DND-41 (cell line): ENCODE results near the gene BAG1.

Experiments
- ATAC-seq: fragments of 200-7000 bp; cut with Tn5 transposase; 3 replicates; pipeline ENCODE4 v1.9.1; 2021; ENCODE audit warnings: low read depth; ENCODE audit not compliant: insufficient read depth
- DNase-seq: peaks from one replicate; pipeline ENCODE4 v3.0.0-alpha.2; 2020
- H2AFZ ChIP-seq: 2 replicates; pipeline ENCODE4 v1.6.0; 2012; ENCODE audit warnings: low read depth, low read length
- H3K27ac ChIP-seq: 2 replicates; pipeline ENCODE4 v1.5.1; 2012; ENCODE audit warnings: low read length, inconsistent platforms
- H3K27me3 ChIP-seq: fragments of 200-600 bp; sonication (generic); 2 replicates; pipeline ENCODE4 v1.6.0; 2012; ENCODE audit warnings: low read length, mild to moderate bottlenecking, inconsistent platforms; ENCODE audit not compliant: insufficient read depth, poor library complexity
- H3K36me3 ChIP-seq: 2 replicates; pipeline ENCODE4 v1.5.1; 2012; ENCODE audit warnings: low read length, inconsistent platforms; ENCODE audit not compliant: insufficient read depth
- H3K4me1 ChIP-seq: 2 replicates; pipeline ENCODE4 v1.5.1; 2012; ENCODE audit warnings: mild to moderate bottlenecking, low read length; ENCODE audit not compliant: insufficient read depth
- H3K4me2 ChIP-seq: 2 replicates; pipeline ENCODE4 v1.6.0; 2012; ENCODE audit warnings: mild to moderate bottlenecking, moderate library complexity, low read length, inconsistent platforms; ENCODE audit not compliant: insufficient read depth
- H3K4me3 ChIP-seq, 2 experiments: fragments of 200-600 bp in 1 of 2; shearing (Covaris generic) in 1 of 2; 2 replicates each; pipeline ENCODE4 v1.5.1; 2012 to 2016; ENCODE audit warnings: inconsistent platforms in 2 of 2, low read length in 2 of 2, mild to moderate bottlenecking in 2 of 2, low read depth in 1 of 2, moderate library complexity in 1 of 2
- H3K79me2 ChIP-seq: 2 replicates; pipeline ENCODE4 v1.6.0; 2012; ENCODE audit warnings: low read length, inconsistent platforms; ENCODE audit not compliant: insufficient read depth
- H3K9ac ChIP-seq: 2 replicates; pipeline ENCODE4 v1.6.0; 2012; ENCODE audit warnings: low read depth, mild to moderate bottlenecking, inconsistent platforms, low read length, moderate library complexity
- H3K9me3 ChIP-seq: 2 replicates; pipeline ENCODE4 v1.5.1; 2012; ENCODE audit warnings: low read length, moderate library complexity, mild to moderate bottlenecking, inconsistent platforms; ENCODE audit not compliant: insufficient read depth, severe bottlenecking
- H4K20me1 ChIP-seq: 2 replicates; pipeline ENCODE4 v1.6.0; 2012; ENCODE audit warnings: low read length; ENCODE audit not compliant: insufficient read depth
- EZH2 ChIP-seq: IDR thresholded peaks from 3 replicates; pipeline ENCODE4 v1.6.1; 2012; ENCODE audit warnings: borderline replicate concordance, low read depth, mild to moderate bottlenecking, moderate library complexity, low read length, inconsistent platforms; ENCODE audit not compliant: severe bottlenecking
- TF ChIP-seq, protein P1 (sequence below): IDR thresholded peaks from 2 replicates; pipeline ENCODE4 v1.5.1; 2012; ENCODE audit warnings: borderline replicate concordance, low read length, moderate library complexity, mild to moderate bottlenecking; ENCODE audit not compliant: poor library complexity, severe bottlenecking; ENCODE audit errors: extremely low read depth

The BAG1 gene

GRCh38 chr9:33211695-33212393, 52.7 kb downstream of the BAG1 start:
- ATAC-seq (no peak), DNase-seq (no peak)
- no peaks in the 10 kb centered on the region for H4K20me1 ChIP-seq
- H2AFZ ChIP-seq: no peak overlapping the region
- no peaks in the 10 kb centered on the region for H3K4me1 ChIP-seq
- no peak overlapping the region for H3K4me2 ChIP-seq
- H3K9ac ChIP-seq: no peak overlapping the region
- H3K4me3 ChIP-seq: no peak overlapping the region
- no peaks in the 10 kb centered on the region for H3K27me3 ChIP-seq
- H3K27ac ChIP-seq: no peak overlapping the region
- no peaks in the 10 kb centered on the region for H3K36me3 ChIP-seq
- no peaks in the 10 kb centered on the region for H3K79me2 ChIP-seq
- TF ChIP-seq, protein P1, sequence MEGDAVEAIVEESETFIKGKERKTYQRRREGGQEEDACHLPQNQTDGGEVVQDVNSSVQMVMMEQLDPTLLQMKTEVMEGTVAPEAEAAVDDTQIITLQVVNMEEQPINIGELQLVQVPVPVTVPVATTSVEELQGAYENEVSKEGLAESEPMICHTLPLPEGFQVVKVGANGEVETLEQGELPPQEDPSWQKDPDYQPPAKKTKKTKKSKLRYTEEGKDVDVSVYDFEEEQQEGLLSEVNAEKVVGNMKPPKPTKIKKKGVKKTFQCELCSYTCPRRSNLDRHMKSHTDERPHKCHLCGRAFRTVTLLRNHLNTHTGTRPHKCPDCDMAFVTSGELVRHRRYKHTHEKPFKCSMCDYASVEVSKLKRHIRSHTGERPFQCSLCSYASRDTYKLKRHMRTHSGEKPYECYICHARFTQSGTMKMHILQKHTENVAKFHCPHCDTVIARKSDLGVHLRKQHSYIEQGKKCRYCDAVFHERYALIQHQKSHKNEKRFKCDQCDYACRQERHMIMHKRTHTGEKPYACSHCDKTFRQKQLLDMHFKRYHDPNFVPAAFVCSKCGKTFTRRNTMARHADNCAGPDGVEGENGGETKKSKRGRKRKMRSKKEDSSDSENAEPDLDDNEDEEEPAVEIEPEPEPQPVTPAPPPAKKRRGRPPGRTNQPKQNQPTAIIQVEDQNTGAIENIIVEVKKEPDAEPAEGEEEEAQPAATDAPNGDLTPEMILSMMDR: no peak
- no peak for TF ChIP-seq EZH2
- H3K9me3 ChIP-seq: no peaks in the 10 kb centered on the region

- H3K36me3 ChIP-seq: no peaks in the 10 kb centered on the region
- TF ChIP-seq, protein P1: no peak
- TF ChIP-seq EZH2: no peak
- H2AFZ ChIP-seq: no peak overlapping the region
- no peak for ATAC-seq
- no peak overlapping the region for H3K9ac ChIP-seq
- H3K79me2 ChIP-seq: no peaks in the 10 kb centered on the region
- no peaks in the 10 kb centered on the region for H3K27me3 ChIP-seq
- H3K9me3 ChIP-seq: no peaks in the 10 kb centered on the region
- H3K4me2 ChIP-seq: no peak overlapping the region
- no peaks in the 10 kb centered on the region for H3K4me1 ChIP-seq
- H3K27ac ChIP-seq: no peak overlapping the region
- DNase-seq: no peak
- no peaks in the 10 kb centered on the region for H4K20me1 ChIP-seq
- H3K4me3 ChIP-seq: no peak overlapping the region
These were observed 54.3 kb downstream of the BAG1 start for GRCh38 chr9:33210006-33210715.

- H3K79me2 ChIP-seq: no peaks in the 10 kb centered on the region
- H3K27me3 ChIP-seq: no peaks in the 10 kb centered on the region
- H3K36me3 ChIP-seq: no peaks in the 10 kb centered on the region
- TF ChIP-seq EZH2: no peak
- TF ChIP-seq, protein P1: no peak
- no peak for DNase-seq
- no peaks in the 10 kb centered on the region for H3K4me1 ChIP-seq
- no peak overlapping the region for H3K4me3 ChIP-seq
- H3K27ac ChIP-seq: no peak overlapping the region
- H2AFZ ChIP-seq: no peak overlapping the region
- ATAC-seq: no peak
- H3K9ac ChIP-seq: no peak overlapping the region
- no peak overlapping the region for H3K4me2 ChIP-seq
- H4K20me1 ChIP-seq: no peaks in the 10 kb centered on the region
- H3K9me3 ChIP-seq: no peaks in the 10 kb centered on the region
These were observed 55.1 kb downstream of the BAG1 start for GRCh38 chr9:33209394-33209793.
